ENCODE results near the gene PIK3R1. TPM values are rescaled to one million over a fixed set of nuclear protein-coding genes. Genes with fewer than 3 reads are reported as not detected.

The PIK3R1 gene
- total and polyA plus RNA-seq, 2 of the 4 experiments (the other 2 are of a cell fraction), result 2.4 to 9.3 TPM

GRCh38 chr5:68172314-68172713 is 43.2 kb upstream of the PIK3R1 start:
- Histone ChIP-seq H4K5ac (ENCODE audit: low read depth, low read length) (no peak overlapping the region), H2AFZ (replicated peaks; ENCODE audit: low read length, poor library complexity) (no peak overlapping the region), H3K9me1 (ENCODE audit: insufficient read depth, low read length) (no peaks in the 10 kb centered on the region), H3K36me3 (ENCODE audit: control insufficient read depth, insufficient read depth, low read length) (no peaks in the 10 kb centered on the region), H3K9me3 (ENCODE audit: control insufficient read depth, insufficient read depth, low read length) (no peaks in the 10 kb centered on the region), H3K18ac (ENCODE audit: low read depth, low read length) (no peak overlapping the region), H2BK20ac (ENCODE audit: low read depth, low read length) (no peak overlapping the region), H3K4me2 (ENCODE audit: low read depth, low read length) (no peak overlapping the region), H3K14ac (replicated peaks; ENCODE audit: low read depth, low read length) (no peak overlapping the region), H2AK9ac (replicated peaks; ENCODE audit: low read depth, low read length, poor library complexity) (no peak overlapping the region), H4K8ac (ENCODE audit: low read depth in 2 of 2, low read length in 2 of 2) (no peak overlapping the region), H3K9ac (ENCODE audit: low read depth, low read length) (no peak overlapping the region), H3K56ac (ENCODE audit: extremely low read depth, insufficient read depth, low read length) (no peak overlapping the region), H3K4me1 (ENCODE audit: control insufficient read depth, insufficient read depth, low read length) (no peaks in the 10 kb centered on the region), H3K79me1 (ENCODE audit: low read depth in 1 of 2, low read length in 2 of 2) (no peaks in the 10 kb centered on the region), H3K23ac (ENCODE audit: low read depth, low read length) (no peak overlapping the region), H4K20me1 (ENCODE audit: insufficient read depth, low read length) (no peaks in the 10 kb centered on the region), H2AK5ac (ENCODE audit: low read depth, low read length) (no peak overlapping the region), H3K27ac (ENCODE audit: insufficient read depth, low read length) (no peak overlapping the region), H4K91ac (ENCODE audit: insufficient read depth, low read depth, low read length) (no peak overlapping the region), H2BK5ac (ENCODE audit: low read depth, low read length, poor library complexity, severe bottlenecking) (no peak overlapping the region), H3K4me3 (ENCODE audit: insufficient read depth, low read depth, low read length) (no peak overlapping the region), H3K4ac (ENCODE audit: low read depth, low read length) (no peak overlapping the region), H3K27me3 (ENCODE audit: control insufficient read depth, insufficient read depth, low read length) (peaks cover 1% of the 10 kb centered on the region; the same call in 1 of the 2 replicates), H2BK120ac (ENCODE audit: low read depth, low read length) (no peak overlapping the region), H2BK15ac (ENCODE audit: low read depth, low read length) (no peak overlapping the region)
- POLR2A ChIA-PET (ENCODE audit: unreplicated experiment), result no interaction called here
- intact Hi-C loops (cut with micrococcal nuclease), result no loop called here
- in situ Hi-C loops (cut with MboI; ENCODE audit: low sequenced_read_pairs), result no loop called here
- no TSS peak for BruUV-seq (replicated peaks)
- dilution Hi-C loops (cut with HindIII; ENCODE audit: low sequenced_read_pairs, unreplicated experiment), result no loop called here
- CTCF ChIA-PET, result interaction anchor here (0.6 kb wide), 1 partner anchor 20 kb away, joined by 3 read pairs; no protein-coding TSS in a partner anchor
- WGBS, 2 experiments (ENCODE audit: extremely low coverage in 2 of 2, insufficient read length in 1 of 2), result no CpG with 5 or more reads among the region's 2 CpGs
- ATAC-seq (ENCODE audit: low read depth), result no peak
- DNase-seq, result no peak
- TF ChIP-seq CHD1 (IDR thresholded peaks at IDR 0.05; ENCODE audit: low read depth, low read length) (no peak), CEBPB (IDR thresholded peaks at IDR 0.05; ENCODE audit: low read depth, low read length) (no peak), SMC3 (IDR thresholded peaks at IDR 0.05; ENCODE audit: low read depth, low read length) (no peak), BHLHE40 (IDR thresholded peaks at IDR 0.05; ENCODE audit: low read depth, low read length) (no peak), USF2 (IDR thresholded peaks at IDR 0.05; ENCODE audit: low read depth, low read length) (no peak), RAD21 (IDR thresholded peaks at IDR 0.05; ENCODE audit: low read length) (no peak), CTCF (conservative IDR thresholded peaks at IDR 0.05; ENCODE audit: low read depth, low read length) (no peak), POLR2A (IDR thresholded peaks at IDR 0.05; ENCODE audit: low read depth, low read length) (no peak), MXI1 (IDR thresholded peaks at IDR 0.05; ENCODE audit: borderline replicate concordance, low read depth, low read length) (no peak), FOS (IDR thresholded peaks at IDR 0.05; ENCODE audit: low read depth, low read length) (no peak), RCOR1 (IDR thresholded peaks at IDR 0.05; ENCODE audit: insufficient replicate concordance, low read length) (no peak), RFX5 (IDR thresholded peaks at IDR 0.05; ENCODE audit: low read depth, low read length) (no peak), MAZ (IDR thresholded peaks at IDR 0.05; ENCODE audit: borderline replicate concordance, low read depth, low read length) (no peak), NFE2L2 (IDR thresholded peaks at IDR 0.05; ENCODE audit: low read depth, low read length) (no peak), ELK1 (IDR thresholded peaks at IDR 0.05; ENCODE audit: borderline replicate concordance, low read depth, low read length) (no peak), MAFK (IDR thresholded peaks at IDR 0.05; ENCODE audit: low read depth, low read length) (no peak)
